Left ventricle myocardium inferior (tissue), 1 donor: ENCODE measurements around the gene NAPA. TPM values are rescaled to one million over a fixed set of nuclear protein-coding genes. Genes with fewer than 3 reads are reported as not detected.

Experiments
- DNase-seq: peaks from one replicate; pipeline ENCODE4 v3.0.0-alpha.2; 2020
- H3K27ac ChIP-seq: fragments of 200-600 bp; replicated peaks from 2 replicates; pipeline ENCODE4 v1.8.0; 2021
- H3K27me3 ChIP-seq: fragments of 200-600 bp; 2 replicates; pipeline ENCODE4 v1.8.0; 2021; ENCODE audit warnings: low read depth
- H3K36me3 ChIP-seq: fragments of 200-600 bp; 2 replicates; pipeline ENCODE4 v1.8.0; 2021
- H3K4me1 ChIP-seq: fragments of 200-600 bp; 2 replicates; pipeline ENCODE4 v1.8.0; 2021
- H3K4me3 ChIP-seq: fragments of 200-600 bp; 2 replicates; pipeline ENCODE4 v1.8.0; 2021; ENCODE audit warnings: mild to moderate bottlenecking, moderate library complexity
- H3K9me3 ChIP-seq: fragments of 200-600 bp; replicated peaks from 2 replicates; pipeline ENCODE4 v1.8.0; 2021
- intact Hi-C: fragments of 100-400 bp; cut with micrococcal nuclease; formaldehyde crosslinking; loops from one replicate; pipeline ENCODE4 v1.11.0; 2022
- total RNA-seq: library from RNA; stranded (reverse); fragmentation: NEBNext Ultra II Directional; extraction: Animal tissue kit (Norgen Biotek cat#: 25700); gene quantifications from one replicate; pipeline ENCODE4 v1.2.1, GENCODE V29; 2021
- TF ChIP-seq, protein P1 (sequence below): fragments of 200-600 bp; IDR thresholded peaks from 2 replicates; pipeline ENCODE4 v1.8.0; 2021; ENCODE audit warnings: antibody characterized with exemption, mild to moderate bottlenecking, borderline replicate concordance
- donor health status: DM: no; HTN: yes; CAD: no; lungs with severe emphysema.

The NAPA gene
- total RNA-seq, 1 donor from 2014 or later: 120 TPM

- no peak for DNase-seq
- H3K4me1 ChIP-seq: no peaks in the 10 kb centered on the region
- H3K36me3 ChIP-seq: no peaks in the 10 kb centered on the region
- no peak overlapping the region for H3K4me3 ChIP-seq
- intact Hi-C loops: no loop called here
- no peaks in the 10 kb centered on the region for H3K9me3 ChIP-seq
- TF ChIP-seq, protein P1, sequence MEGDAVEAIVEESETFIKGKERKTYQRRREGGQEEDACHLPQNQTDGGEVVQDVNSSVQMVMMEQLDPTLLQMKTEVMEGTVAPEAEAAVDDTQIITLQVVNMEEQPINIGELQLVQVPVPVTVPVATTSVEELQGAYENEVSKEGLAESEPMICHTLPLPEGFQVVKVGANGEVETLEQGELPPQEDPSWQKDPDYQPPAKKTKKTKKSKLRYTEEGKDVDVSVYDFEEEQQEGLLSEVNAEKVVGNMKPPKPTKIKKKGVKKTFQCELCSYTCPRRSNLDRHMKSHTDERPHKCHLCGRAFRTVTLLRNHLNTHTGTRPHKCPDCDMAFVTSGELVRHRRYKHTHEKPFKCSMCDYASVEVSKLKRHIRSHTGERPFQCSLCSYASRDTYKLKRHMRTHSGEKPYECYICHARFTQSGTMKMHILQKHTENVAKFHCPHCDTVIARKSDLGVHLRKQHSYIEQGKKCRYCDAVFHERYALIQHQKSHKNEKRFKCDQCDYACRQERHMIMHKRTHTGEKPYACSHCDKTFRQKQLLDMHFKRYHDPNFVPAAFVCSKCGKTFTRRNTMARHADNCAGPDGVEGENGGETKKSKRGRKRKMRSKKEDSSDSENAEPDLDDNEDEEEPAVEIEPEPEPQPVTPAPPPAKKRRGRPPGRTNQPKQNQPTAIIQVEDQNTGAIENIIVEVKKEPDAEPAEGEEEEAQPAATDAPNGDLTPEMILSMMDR: no peak
- H3K27ac ChIP-seq: no peak overlapping the region
- H3K27me3 ChIP-seq: peaks cover 96% of the 10 kb centered on the region
Measured at GRCh38 chr19:47464675-47465419, 50.0 kb downstream of the NAPA start.

DNA sequence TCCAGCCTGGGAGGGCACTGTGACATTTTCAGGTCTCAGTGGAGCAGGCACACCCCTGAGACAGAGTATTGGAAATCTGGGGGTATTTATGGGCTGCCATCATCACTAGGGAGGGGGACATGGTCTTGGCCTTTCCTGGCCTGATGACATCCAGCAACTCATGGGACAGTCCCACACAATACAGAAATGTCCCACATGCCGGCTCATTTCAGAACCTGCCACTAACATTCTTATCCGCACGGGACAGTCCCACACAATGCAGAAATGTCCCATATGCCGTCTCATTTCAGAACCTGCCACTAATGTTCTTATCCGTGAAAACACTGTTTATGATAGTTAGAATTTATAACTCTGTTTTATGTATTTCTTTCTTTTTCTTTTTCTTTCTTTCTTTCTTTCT lies 53.0 kb downstream of the NAPA start:
- H3K9me3 ChIP-seq: no peaks in the 10 kb centered on the region
- H3K27ac ChIP-seq: no peak overlapping the region
- peaks cover 6% of the 10 kb centered on the region for H3K4me1 ChIP-seq
- no peak for DNase-seq
- H3K36me3 ChIP-seq: no peaks in the 10 kb centered on the region
- peaks cover 98% of the 10 kb centered on the region for H3K27me3 ChIP-seq
- intact Hi-C loops: no loop called here
- no peak overlapping the region for H3K4me3 ChIP-seq
- TF ChIP-seq, protein P1: no peak

DNA sequence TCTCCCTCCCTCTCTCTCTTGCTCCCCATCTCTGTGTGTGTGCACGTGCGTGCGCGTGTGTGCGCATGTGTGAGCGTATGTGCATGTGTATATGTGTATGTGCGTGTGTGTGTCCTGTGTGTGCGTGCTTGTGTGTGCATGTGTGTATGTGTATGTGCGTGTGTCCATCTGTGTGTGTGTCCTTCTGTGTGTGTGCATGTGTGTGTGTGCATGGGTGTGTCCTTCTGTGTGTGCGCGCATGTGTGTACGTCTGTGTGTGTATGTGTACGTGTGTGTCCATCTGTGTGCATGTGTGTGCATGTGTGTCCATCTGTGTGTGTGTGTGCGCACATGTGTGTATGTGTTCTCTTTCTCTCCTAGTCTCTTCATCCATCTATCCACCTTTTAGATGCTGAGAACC lies 55.4 kb downstream of the NAPA start:
- Histone ChIP-seq H3K36me3 (no peaks in the 10 kb centered on the region), H3K4me1 (peaks cover 6% of the 10 kb centered on the region), H3K27me3 (peaks cover 98% of the 10 kb centered on the region), H3K9me3 (peaks cover 17% of the 10 kb centered on the region), H3K4me3 (no peak overlapping the region), H3K27ac (no peak overlapping the region)
- intact Hi-C loops: no loop called here
- TF ChIP-seq, protein P1: no peak
- no peak for DNase-seq

- peaks cover 98% of the 10 kb centered on the region for H3K27me3 ChIP-seq
- DNase-seq: no peak
- TF ChIP-seq, protein P1: no peak
Measured at GRCh38 chr19:47458672-47459071, 56.2 kb downstream of the NAPA start.

GRCh38 chr19:47456721-47457474 lies 58.0 kb downstream of the NAPA start:
- Histone ChIP-seq H3K4me3 (peak overlapping the region; percentile 14), H3K27me3 (peaks cover 95% of the 10 kb centered on the region), H3K36me3 (no peaks in the 10 kb centered on the region), H3K27ac (no peak overlapping the region), H3K4me1 (peaks cover 6% of the 10 kb centered on the region), H3K9me3 (peaks cover 17% of the 10 kb centered on the region)
- TF ChIP-seq, protein P1: no peak
- intact Hi-C loops: no loop called here
- DNase-seq: no peak

More at GRCh38 chr19:47458672-47459071, 56.2 kb downstream of the NAPA start:
- Histone ChIP-seq H3K27ac (no peak overlapping the region), H3K36me3 (no peaks in the 10 kb centered on the region), H3K4me1 (peaks cover 6% of the 10 kb centered on the region), H3K9me3 (peaks cover 17% of the 10 kb centered on the region), H3K4me3 (no peak overlapping the region)
- intact Hi-C loops: no loop called here
